ENCODE results near the gene ZBTB33.

The ZBTB33 gene

DNA sequence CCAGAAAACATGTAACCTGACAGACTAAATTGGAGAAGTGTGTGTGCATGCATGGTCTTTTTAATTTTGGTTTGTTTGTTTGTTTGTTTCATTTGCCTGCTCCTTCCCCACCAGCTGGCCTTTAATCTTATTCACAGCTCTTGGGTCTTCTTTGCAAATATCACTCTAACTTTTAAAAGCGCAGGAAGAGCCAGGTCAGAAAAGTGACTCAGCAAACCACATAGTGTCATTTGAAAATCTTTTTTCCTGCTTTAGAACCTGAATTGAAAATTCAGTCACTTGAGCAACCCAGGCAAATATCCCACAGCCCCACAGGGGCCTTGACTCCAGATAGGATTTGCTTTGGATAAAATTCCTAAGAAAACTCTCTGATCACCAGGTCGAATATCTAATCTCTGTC, 56.0 kb downstream of the ZBTB33 start:
- no peak for DNase-seq (ENCODE audit: low spot score)
